Neural cell (in vitro differentiated cells): ENCODE results near the gene DNM1L.

Experiments used
- CTCF ChIP-seq: fragments of 450-650 bp; IDR thresholded peaks from 2 replicates; pipeline ENCODE4 v1.5.1; 2014; ENCODE audit warnings: antibody characterized with exemption, mild to moderate bottlenecking, moderate library complexity; ENCODE audit not compliant: poor library complexity, severe bottlenecking
- EZH2 ChIP-seq: fragments of 200-600, 300-800 bp; shearing (Covaris generic), sonication (generic); IDR thresholded peaks from 2 replicates; pipeline ENCODE4 v1.6.1; 2014; ENCODE audit warnings: antibody characterized with exemption, low read length, borderline replicate concordance, mild to moderate bottlenecking; ENCODE audit not compliant: insufficient read depth, poor library complexity, severe bottlenecking
- POLR2AphosphoS5 ChIP-seq: IDR thresholded peaks from 2 replicates; pipeline ENCODE4 v1.6.1; 2012
- TAF1 ChIP-seq: IDR thresholded peaks from 2 replicates; pipeline ENCODE4 v1.6.1; 2012; ENCODE audit warnings: low read depth

DNA sequence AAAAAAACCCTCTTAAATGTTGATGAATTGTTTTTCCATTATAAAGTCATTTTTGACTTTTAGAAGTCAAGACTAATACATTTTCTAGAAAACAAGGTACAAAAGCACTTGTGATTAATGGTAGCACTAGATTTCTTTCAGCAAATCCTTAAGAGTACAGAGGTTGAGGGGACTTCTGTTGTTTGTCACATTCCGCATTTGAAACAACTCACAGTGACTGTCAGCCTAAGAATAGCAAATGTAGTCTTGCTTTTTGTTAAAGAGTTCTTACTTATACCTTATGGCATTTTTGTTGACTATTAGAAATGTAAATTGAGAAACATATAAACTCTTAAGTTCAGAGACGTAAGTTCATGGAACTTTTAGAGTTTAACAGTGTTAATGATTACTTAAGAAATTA is 60.2 kb downstream of the DNM1L start:
- TF ChIP-seq CTCF (no peak), POLR2AphosphoS5 (no peak), EZH2 (no peak), TAF1 (no peak)
